SK-N-SH (cell line): ENCODE measurements around the gene HBG1.

Experiments
- CTCF ChIP-seq: fragments of 200-600 bp; sonication (generic); IDR thresholded peaks from 2 replicates; pipeline ENCODE4 v1.6.1; 2017; ENCODE audit warnings: antibody characterized with exemption, mild to moderate bottlenecking, moderate library complexity
- MAX ChIP-seq: IDR thresholded peaks from 2 replicates; pipeline ENCODE4 v1.4.0; 2012; ENCODE audit warnings: low read depth
- MEF2A ChIP-seq: IDR thresholded peaks from 2 replicates; pipeline ENCODE4 v1.4.0; 2012; ENCODE audit warnings: low read depth, borderline replicate concordance
- NFIC ChIP-seq: IDR thresholded peaks from 2 replicates; pipeline ENCODE4 v1.4.0; 2012; ENCODE audit warnings: borderline replicate concordance
- POLR2AphosphoS5 ChIP-seq: IDR thresholded peaks from 2 replicates; pipeline ENCODE4 v1.6.1; 2012; ENCODE audit warnings: low read depth, low read length
- RAD21 ChIP-seq: IDR thresholded peaks from 2 replicates; pipeline ENCODE4 v1.6.1; 2012; ENCODE audit warnings: mild to moderate bottlenecking, low read length

GRCh38 chr11:5234381-5234834 lies 15.2 kb downstream of the HBG1 start, which contains the start of gene HBD:
- no peak for TF ChIP-seq NFIC
- TF ChIP-seq POLR2AphosphoS5, result no peak
- no peak for TF ChIP-seq MEF2A
- no peak for TF ChIP-seq CTCF
- no peak for TF ChIP-seq RAD21
- no peak for TF ChIP-seq MAX
